Measurements from ENCODE around the gene CALML6.

DNA sequence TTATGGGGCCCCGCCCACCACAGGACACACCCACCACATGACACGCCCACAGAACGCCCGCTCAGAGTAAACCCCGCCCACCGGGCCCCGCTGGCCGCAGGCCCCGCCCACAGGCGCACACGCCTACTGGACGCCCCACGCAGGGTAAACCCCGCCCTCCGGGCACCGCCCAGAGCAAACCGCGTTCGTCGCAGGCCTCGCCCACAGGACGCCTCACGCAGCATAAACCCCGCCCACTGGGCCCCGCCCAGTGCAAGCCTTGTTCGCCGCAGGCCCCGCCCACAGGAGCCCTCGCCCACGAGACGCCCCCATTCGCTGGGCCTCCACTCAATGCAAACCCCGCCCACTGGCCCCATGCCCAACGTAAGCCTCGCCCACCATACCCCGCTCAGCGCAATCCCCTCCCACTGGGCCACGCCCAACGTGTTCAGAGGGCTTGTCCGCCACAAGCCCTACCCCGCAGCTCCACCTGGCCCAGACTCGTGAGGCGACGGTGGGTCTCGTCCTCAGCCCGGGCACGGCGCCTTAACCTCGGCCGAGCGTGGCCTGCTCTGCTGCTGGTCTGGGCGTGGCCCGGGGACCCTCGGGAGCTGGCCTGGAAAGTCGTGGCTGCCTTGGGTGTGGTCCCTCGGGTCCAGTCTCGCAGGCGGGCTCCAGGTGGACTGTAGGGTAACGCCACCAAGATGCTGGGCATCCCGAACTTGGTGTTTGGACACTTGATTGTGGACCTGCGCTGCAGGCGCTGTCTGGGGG, 4.4 kb downstream of the CALML6 start:
- TF ChIP-seq, protein P1, sequence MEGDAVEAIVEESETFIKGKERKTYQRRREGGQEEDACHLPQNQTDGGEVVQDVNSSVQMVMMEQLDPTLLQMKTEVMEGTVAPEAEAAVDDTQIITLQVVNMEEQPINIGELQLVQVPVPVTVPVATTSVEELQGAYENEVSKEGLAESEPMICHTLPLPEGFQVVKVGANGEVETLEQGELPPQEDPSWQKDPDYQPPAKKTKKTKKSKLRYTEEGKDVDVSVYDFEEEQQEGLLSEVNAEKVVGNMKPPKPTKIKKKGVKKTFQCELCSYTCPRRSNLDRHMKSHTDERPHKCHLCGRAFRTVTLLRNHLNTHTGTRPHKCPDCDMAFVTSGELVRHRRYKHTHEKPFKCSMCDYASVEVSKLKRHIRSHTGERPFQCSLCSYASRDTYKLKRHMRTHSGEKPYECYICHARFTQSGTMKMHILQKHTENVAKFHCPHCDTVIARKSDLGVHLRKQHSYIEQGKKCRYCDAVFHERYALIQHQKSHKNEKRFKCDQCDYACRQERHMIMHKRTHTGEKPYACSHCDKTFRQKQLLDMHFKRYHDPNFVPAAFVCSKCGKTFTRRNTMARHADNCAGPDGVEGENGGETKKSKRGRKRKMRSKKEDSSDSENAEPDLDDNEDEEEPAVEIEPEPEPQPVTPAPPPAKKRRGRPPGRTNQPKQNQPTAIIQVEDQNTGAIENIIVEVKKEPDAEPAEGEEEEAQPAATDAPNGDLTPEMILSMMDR (conservative IDR thresholded peaks at IDR 0.05; ENCODE audit: low read depth, low read length), result no peak
- TF ChIP-seq POLR2A (IDR thresholded peaks at IDR 0.05; ENCODE audit: low read depth, low read length) (no peak), RCOR1 (IDR thresholded peaks at IDR 0.05; ENCODE audit: insufficient replicate concordance, low read length) (no peak), MXI1 (IDR thresholded peaks at IDR 0.05; ENCODE audit: borderline replicate concordance, low read depth, low read length) (no peak), CEBPB (IDR thresholded peaks at IDR 0.05; ENCODE audit: low read depth, low read length) (no peak), RAD21 (IDR thresholded peaks at IDR 0.05; ENCODE audit: low read length) (no peak), FOS (IDR thresholded peaks at IDR 0.05; ENCODE audit: low read depth, low read length) (no peak), RFX5 (IDR thresholded peaks at IDR 0.05; ENCODE audit: low read depth, low read length) (no peak), SMC3 (IDR thresholded peaks at IDR 0.05; ENCODE audit: low read depth, low read length) (no peak), MAZ (IDR thresholded peaks at IDR 0.05; ENCODE audit: borderline replicate concordance, low read depth, low read length) (peak; percentile 55; the same call in 1 of the 2 replicates), CHD1 (IDR thresholded peaks at IDR 0.05; ENCODE audit: low read depth, low read length) (no peak)
- TF ChIP-seq, protein P2, sequence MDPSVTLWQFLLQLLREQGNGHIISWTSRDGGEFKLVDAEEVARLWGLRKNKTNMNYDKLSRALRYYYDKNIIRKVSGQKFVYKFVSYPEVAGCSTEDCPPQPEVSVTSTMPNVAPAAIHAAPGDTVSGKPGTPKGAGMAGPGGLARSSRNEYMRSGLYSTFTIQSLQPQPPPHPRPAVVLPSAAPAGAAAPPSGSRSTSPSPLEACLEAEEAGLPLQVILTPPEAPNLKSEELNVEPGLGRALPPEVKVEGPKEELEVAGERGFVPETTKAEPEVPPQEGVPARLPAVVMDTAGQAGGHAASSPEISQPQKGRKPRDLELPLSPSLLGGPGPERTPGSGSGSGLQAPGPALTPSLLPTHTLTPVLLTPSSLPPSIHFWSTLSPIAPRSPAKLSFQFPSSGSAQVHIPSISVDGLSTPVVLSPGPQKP (IDR thresholded peaks at IDR 0.05; ENCODE audit: borderline replicate concordance, low read depth, low read length), result no peak

All from IMR-90 (cell line).